NCI-H146 treated with DMSO at 0.1 percent for 48 hours (cell line): Measurements from ENCODE around the gene ZNG1B.
"Not testable (repeated sequence)": the region's sequence is repeated elsewhere in the genome, so short reads cannot be mapped to it uniquely, and the experiment has no call there.

Experiments used
- DNase-seq: peaks from one replicate; lab custom pipeline; 2025; ENCODE audit not compliant: unreplicated experiment; lab: John Stamatoyannopoulos, UW

ZNG1B gene

DNA sequence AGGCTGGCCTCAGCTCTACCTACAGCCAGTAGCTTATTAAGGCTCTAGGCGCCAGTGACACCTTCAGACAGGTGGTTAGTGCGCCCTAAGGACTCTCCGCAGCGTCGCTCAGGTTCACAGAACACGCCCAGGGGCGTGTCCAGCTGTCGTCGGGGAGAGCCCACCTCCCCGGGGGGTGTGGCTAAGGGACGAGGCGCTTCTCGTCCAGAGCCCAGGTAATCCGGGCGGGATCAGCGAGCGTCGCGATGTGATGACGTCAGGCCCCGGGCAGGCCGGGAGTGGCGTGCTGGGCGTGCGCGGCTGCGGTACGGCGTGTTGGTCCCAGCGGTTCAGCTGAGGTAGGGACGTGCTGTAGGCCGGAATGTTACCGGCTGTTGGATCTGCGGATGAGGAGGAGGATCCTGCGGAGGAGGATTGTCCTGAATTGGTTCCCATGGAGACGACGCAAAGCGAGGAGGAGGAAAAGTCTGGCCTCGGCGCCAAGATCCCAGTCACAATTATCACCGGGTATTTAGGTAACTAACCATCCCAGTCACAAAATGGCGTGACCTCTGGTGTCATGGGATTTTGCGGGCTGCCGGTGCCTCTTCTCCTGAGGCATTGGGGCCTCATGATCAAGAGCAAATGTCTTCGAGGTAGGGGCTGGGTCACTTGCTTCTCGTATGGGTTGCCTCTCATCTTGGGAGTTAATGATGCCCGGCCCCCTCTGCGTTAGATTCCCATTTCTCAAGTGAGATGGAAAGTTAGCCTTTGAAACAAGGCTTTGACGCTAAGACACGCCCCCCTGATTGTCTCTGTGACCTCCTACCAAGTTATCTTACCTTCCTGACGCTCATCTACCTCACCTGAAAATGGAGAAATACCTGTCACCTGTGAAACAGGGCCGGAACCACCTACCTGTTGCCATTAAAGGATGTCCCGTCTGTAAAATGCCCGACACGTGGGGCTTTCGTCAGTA lies at the start of gene ZNG1B:
Gene ZNG1B, plus strand, starts transcription at position 184 of the 958 bp plus-strand sequence. Its CDS starts 178 bp downstream, at position 362.
- not testable (repeated sequence) for DNase-seq

DNA sequence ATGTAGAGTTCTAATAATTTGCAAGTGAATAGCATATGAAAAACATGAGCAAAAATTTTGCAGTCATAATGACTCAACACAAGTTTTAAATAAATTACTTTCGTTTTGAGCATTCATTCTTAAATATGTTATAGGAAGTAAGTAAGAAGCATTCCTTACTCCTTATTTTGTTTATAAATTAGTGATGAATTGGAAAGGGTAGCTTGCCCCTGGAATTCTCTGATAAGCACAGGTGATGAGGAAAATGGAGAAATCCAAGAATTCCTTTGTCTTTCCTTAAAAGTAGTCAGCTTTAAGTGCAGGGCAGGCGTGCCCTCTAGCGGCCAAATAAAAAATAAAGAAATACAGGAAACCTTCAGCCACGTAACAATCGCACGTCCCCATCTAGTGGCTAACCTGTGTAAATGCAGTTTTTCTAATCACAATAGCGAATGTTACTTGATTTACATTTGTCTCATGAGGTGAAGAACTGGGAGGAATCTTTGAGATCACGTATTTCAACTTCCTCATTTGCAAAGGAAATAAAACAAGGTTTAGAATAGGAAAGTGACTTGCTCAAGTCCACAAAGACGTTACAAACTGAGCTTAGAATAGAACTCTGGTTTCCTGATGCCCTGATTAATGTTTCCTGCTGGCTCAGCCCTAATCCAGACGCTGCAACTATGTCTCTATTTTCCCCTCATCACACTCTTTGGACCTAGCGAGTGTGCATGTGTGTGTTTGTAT lies 47.2 kb upstream of the ZNG1B start:
- DNase-seq: no peak

GRCh38 chr2:113391073-113391472 lies 46.4 kb upstream of the ZNG1B start:
- no peak for DNase-seq

GRCh38 chr2:113406114-113406513 lies 31.4 kb upstream of the ZNG1B start:
- DNase-seq: no peak

GRCh38 chr2:113407446-113408099 lies 29.9 kb upstream of the ZNG1B start:
- DNase-seq: no peak

DNA sequence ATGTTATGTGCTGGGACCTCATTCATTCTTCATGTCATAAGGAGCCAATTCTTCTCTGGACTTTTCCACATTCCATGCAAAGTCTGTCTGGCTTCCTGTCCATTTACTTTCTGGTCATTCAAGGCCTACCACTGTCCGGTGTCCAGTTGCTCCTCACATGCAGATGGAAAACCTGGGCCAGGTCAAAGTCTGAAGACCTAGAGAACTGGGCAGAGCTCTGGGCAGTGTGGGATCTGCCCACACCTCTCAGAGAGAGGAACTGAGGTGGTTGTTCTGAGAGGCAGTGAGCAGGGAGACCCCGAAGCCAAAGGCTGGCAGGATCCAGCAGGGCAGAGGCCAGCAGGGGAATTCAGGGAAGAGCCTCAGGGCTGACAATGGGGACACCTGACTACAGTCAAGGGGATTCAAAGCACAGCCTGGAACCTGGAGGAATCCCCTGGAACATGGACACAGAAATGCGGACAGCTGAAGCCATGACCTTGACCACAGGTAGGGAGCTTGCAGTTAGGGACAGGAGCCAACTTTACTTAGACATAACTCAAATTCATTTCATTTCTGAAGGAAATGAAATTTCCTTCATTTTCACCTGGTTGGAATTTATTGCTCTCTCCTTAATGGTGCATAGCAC lies 25.7 kb upstream of the ZNG1B start:
- DNase-seq: not testable (repeated sequence)

GRCh38 chr2:113412774-113413173 lies 24.7 kb upstream of the ZNG1B start:
- not testable (repeated sequence) for DNase-seq

DNA sequence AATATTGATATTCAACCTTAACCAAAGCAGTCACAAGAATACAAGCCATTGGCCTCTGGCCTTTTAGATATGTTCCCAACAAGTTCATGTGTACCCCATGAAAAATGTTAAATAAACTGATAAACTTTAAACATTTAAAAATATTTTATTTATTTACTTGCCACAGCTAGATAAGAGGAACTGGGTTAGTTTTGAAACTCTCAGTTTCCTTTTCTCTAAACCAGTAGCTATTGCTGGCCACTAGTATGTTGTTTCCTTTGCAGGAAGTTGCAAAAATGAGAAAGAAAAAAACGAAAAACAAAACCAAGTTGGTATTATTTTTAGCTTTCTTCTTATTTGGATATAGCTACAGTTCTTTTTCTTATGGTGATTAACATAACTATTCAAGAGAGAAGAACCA lies 5.7 kb upstream of the ZNG1B start:
- DNase-seq: not testable (repeated sequence)

DNA sequence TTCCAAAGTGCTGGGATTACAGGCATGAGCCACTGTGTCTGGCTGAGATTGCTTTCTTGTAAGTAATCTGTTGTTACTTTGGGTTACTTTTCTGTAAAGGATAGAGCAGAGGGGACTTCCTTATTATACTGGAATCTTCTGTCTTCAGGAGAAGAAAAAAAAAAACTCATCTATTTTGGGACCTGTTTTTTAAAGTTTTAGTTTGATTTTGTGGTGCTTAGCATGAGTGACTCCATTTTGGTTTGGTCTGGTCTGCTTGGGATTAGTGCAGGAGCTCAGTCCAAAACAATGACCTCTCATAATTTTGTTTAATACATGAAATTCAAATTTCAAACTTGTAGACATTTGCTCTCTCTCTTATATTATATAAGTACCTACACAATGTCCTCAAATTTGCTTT lies 4.0 kb upstream of the ZNG1B start:
- DNase-seq: not testable (repeated sequence)

GRCh38 chr2:113465770-113466169 lies 28.3 kb downstream of the ZNG1B start:
- not testable (repeated sequence) for DNase-seq

DNA sequence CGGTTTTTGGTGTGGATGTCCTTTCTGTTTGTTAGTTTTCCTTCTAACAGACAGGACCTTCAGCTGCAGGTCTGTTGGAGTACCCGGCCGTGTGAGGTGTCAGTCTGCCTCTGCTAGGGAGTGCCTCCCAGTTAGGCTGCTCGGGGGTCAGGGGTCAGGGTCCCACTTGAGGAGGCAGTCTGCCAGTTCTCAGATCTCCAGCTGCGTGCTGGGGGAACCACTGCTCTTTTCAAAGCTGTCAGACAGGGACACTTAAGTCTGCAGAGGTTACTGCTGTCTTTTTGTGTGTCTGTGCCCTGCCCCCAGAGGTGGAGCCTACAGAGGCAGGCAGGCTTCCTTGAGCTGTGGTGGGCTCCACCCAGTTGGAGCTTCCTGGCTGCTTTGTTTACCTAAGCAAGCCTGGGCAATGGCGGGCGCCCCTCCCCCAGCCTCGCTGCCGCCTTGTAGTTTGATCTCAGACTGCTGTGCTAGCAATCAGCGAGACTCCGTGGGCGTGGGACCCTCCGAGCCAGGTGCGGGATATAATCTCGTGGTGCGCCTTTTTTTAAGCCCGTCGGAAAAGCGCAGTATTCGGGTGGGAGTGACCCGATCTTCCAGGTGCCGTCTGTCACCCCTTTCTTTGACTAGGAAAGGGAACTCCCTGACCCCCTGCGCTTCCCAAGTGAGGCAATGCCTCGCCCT lies 39.3 kb downstream of the ZNG1B start:
- not testable (repeated sequence) for DNase-seq

- not testable (repeated sequence) for DNase-seq
These were observed 59.0 kb downstream of the ZNG1B start for GRCh38 chr2:113496527-113496926.

GRCh38 chr2:113498365-113498764 lies 60.9 kb downstream of the ZNG1B start, which contains the start of gene FOXD4L1:
Gene FOXD4L1, plus strand, starts transcription at chr2:113498665. Its CDS starts 592 bp downstream, at chr2:113499257.
- not testable (repeated sequence) for DNase-seq

DNA sequence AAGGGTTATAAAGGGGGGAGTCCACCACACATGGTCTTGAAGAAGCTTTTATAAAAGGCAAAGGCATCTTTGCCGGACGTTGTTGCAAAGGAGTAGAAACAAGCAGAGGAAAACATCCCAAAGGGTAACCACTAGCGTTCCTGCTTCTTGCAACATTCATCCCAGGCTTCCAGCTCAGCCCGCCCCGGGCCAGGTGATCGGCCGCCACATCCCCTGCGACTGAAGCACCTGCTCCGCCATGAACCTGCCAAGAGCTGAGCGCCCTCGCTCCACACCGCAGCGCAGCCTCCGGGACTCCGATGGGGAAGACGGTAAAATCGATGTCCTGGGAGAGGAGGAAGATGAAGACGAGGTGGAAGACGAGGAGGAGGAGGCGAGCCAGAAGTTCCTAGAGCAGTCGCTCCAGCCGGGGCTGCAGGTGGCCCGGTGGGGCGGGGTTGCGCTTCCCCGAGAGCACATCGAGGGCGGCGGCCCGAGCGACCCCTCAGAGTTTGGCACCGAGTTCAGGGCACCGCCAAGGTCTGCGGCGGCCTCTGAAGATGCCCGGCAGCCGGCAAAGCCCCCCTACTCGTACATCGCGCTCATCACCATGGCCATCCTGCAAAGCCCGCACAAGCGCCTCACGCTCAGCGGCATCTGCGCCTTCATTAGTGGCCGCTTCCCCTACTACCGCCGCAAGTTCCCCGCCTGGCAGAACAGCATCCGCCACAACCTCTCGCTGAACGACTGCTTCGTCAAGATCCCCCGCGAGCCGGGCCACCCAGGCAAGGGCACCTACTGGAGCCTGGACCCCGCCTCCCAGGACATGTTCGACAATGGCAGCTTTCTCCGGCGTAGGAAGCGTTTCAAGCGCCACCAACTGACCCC lies 61.8 kb downstream of the ZNG1B start:
- not testable (repeated sequence) for DNase-seq

GRCh38 chr2:113499886-113500722 lies 62.6 kb downstream of the ZNG1B start:
- not testable (repeated sequence) for DNase-seq

DNA sequence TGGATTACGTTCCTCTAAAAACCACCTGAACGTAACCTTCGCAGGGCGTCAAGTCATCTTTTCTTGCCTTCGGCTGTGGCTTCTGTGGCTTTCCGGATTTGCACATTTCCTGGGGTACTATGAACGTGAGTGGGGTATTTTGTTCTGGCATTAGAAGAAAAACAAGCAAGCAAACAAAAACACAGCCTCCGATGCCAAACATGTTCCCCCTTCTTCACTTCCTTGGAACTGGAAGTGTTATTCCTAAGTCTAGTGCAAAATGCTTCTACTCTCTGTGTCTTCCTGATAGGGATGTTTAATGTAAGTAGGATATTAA lies 63.2 kb downstream of the ZNG1B start:
- not testable (repeated sequence) for DNase-seq

DNA sequence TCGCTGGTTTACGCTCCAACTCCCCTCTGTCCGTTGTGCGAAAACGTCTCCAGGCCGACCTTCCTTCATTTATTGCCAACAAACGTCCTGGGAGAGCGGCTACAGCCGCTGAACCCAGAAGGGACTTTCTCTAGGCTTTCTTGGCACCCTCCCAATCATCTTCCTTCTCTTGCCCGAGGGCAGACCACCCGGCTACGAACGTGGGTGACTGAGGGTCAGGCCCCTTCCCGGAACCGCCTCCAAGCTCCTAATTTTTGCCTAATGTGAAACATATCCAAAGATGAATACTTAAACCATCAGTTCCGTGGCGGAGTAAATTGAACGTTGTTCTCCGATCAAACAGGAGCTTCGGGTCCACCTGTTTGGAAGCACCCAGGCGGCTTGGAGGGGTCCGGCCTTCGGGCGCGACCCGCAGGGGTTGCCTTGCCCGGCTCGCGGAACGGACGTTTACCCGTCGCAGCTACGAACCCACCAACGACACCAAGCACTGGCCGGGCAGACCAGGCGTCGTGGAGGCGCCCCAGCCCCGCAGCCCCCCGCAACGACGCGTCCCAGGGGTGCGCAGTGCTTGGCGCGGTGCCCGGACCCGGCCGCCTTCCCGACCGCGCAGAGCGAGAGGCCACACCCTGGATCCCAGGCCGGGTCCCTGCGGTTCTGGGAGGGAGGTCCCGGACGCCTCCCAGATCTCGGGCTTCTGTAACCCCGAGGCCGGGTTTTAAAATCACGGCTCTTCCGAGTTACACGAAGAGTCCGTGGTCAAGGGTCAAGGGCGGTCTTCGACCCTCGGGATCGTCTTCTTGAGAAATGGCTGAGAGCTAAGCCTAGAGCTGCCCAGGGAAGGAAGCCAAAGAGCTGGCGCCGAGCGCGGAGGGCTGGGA lies 65.0 kb downstream of the ZNG1B start:
- DNase-seq: not testable (repeated sequence)
